COLO829 (cell line): ENCODE measurements around the gene LBH.
A peak's percentile ranks its signal among the peaks of the same experiment; 100 is the strongest.

ENCODE experiments used
- DNase-seq: peaks from one replicate; pipeline ENCODE4 v3.0.0; 2012; ENCODE audit warnings: low spot score

Gene LBH

GRCh38 chr2:30231212-30231995 lies at the start of gene LBH:
Gene LBH (plus strand): TSS chr2:30231534. CDS start chr2:30231739, 205 bp downstream.
- DNase-seq = peak; percentile 90

DNA sequence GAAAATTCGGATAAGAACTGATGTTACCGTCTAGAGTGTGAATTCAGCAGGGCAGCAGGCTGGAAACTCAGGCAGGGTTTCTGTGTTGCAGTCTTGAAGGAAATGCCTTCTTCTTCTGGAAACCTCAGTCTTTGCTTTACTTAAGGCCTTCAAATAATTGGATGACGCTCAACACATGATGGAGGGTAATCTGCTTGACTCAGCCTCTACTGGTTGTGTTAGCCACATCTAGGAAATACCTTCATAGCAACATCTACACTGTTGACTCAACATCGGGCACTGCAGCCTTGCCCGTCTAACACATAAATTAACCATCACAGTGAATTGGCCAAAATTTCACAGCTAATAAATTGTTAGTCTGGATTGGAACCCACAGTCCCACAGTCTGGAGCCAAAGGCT lies 47.3 kb upstream of the LBH start:
- no peak for DNase-seq

- no peak for DNase-seq
Observed at GRCh38 chr2:30185178-30185577, 46.2 kb upstream of the LBH start.

- no peak for DNase-seq
Observed at GRCh38 chr2:30188292-30188691, 43.0 kb upstream of the LBH start.

DNA sequence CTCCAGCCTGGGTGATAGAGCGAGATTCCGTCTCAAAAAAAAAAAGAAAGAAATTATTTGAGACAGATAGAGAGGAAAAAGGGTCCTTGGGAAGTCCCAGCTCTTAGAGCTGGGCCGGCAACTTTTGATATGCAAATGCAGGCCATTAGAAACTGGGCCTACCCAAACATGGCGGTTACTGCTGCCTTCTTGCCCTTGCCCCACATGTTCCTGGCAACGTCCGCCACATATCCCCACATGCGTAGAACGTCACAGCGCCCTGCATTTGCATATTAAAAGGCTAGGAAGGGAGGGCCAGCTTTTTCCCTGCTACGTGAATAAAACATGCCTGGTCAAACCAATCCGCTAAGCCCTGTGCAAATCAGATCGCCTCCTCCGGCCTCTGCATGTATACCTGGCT lies 40.7 kb upstream of the LBH start:
- no peak for DNase-seq

DNA sequence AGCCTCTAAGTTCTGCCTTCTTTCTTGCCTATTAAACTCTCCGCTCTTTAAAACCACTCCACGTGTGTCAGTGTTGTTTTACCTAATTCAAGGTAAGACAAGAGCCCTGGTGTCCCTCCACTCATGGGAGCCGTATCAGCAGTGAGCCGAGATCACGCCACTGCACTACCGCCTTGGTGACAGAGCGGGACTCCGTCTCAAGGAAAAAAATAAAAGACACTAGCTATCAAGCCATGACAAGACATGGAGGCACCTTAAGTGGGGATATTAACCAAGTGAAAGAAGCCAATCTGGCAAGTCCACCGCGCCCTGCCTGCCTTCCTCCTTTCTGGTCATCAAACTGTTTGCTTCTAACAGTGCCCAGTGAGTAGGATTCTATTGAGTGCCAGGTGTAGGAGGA lies 40.2 kb upstream of the LBH start:
- DNase-seq = no peak

DNA sequence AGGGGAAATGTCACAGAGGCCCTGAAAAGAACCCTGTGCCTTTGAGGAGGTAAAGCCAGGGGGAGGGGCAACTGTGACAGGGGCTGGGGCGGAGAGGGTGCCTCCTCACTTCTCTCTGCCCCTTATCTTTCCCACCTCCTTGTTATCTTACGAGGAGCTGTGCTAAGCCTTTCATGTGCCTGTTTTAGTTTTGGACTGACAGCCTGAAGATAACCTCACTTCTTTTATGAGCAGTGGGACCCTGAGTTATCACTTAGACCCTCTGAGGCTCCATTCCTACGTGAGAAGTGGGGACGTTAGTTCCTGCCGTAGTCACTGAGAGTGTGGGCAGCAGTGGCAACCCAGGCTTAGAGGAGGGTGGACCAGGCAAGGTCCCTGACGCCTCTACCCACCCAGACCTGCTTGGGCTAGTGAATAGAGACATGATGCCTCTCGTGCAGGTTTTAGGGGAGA lies 39.5 kb upstream of the LBH start:
- no peak for DNase-seq

- DNase-seq = no peak
Observed at GRCh38 chr2:30192314-30192713, 39.0 kb upstream of the LBH start.

GRCh38 chr2:30193104-30193681 lies 38.1 kb upstream of the LBH start:
- DNase-seq = no peak

DNA sequence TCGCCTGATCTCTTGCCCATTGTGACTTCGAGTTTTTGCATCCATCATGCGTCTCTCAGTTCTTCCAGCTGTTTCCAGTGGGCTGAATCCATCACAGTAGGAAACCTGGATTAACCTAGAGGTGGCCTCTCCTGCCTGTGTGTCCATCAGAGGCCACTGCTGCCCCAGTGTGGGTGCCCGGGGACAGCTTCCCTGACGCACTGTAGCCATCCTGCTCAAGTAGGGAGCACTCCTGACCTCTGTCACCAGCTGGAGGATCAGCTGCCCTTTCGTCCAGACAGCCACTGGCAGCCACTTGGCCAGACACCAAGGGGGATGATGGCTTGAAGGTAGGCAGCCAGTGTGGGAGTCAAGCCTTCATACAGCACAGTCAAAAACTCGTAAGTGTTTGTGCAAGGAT lies 36.9 kb upstream of the LBH start:
- no peak for DNase-seq

DNA sequence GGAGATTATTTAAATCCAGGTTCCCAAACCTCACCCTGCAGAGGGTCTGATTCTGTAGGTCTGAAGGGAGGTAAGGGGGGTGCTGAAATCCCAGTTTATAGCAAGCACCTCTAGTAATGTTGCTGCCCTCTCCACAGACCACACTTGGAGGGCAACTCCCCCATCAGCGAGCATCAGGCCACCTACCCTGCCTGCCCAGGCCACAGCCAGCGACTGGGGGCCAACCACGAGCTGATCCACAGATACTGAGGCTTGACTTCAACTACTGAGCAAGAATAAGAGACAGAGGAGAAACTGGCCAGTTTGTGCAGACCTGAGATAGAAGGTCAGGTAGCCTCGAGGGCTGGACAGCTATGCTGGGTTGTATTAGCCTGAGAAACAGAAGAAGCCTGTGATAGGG lies 36.3 kb upstream of the LBH start:
- DNase-seq = no peak

DNA sequence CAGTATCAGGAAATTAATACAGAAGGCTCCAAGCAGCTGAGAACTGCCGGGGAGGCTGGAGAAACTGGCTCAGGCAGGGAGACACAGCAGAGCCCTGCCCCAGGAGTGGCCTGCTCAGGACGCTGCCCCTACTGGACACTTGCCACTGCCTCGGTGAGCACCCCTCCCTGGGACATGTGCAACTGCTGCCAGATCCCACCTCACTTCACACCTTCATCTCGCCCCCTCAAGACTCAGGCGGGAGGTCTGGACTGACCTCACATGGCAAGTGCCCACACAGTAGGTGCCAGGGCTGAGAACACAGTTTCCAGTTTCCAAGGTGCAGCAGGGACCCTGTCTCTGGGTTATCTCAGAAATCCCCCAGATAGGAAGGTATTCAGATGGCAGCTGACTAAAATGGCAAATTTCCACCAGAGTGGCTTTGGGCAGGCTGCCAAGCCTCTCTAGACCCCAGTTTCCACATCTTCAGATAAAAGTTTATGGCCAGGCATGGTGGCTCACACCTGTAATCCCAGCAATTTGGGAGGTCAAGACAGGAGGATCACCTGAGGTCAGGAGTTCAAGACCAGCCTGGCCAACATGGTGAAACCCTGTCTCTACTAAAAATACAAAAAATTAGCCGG lies 33.7 kb upstream of the LBH start:
- DNase-seq = no peak

DNA sequence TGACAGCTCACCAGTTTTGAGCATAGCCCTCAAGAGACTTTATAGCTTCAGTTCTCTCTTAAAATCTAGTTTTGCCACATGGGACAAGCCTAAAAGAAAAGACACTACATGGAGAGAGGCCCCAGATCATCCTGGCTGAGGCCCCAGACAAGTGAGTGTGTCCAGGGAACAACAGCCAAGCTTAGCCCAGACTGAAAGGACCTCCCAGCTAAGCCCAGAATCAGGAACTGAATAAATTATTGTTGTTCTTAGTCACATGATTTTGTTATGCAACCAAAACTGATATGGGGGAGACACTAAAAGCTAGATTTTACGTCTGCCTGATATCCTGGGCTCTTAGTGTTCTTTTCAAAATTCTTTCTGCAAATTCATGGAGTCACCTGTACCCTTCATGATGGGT lies 29.3 kb upstream of the LBH start:
- no peak for DNase-seq

DNA sequence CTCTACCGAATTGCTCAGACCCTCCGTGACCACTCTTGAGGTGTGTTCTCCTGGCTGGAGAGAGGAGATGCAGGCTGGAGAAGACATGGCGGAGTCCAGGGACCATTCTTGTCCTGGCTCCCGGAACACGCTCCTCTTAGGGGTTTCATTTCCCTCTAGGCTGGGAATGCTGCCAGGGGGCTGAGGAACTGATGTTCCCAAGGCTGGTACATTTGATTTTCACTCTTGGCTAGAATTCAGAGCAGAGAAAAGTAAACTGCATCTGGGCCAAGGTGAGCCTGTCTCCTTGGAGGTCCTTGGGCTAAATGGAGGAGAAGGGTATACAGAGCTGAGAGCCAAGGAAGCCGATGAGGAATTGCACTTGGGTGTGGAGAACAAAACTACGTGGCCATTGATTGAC lies 28.2 kb upstream of the LBH start:
- no peak for DNase-seq

DNA sequence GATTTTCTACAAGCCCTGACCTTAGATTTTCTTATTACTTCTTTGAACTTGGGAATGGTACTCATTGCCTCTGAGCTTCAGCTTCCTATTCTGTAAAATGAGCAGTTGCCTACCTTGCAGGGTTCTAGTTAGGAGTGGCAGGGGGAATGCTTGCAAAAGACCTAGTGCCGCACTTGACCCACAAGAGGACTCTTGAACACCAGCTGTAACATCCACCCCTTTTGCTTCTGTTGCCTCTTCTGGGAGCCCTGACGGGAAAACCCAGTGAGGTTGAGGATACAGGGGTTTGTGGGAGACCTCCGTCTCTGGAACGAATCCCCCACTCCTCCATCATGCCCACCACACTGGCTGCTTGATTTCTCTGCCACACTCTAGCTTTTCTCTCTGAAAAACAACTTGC lies 27.1 kb upstream of the LBH start:
- DNase-seq = no peak

- DNase-seq = no peak
Observed at GRCh38 chr2:30205456-30205855, 25.9 kb upstream of the LBH start.

DNA sequence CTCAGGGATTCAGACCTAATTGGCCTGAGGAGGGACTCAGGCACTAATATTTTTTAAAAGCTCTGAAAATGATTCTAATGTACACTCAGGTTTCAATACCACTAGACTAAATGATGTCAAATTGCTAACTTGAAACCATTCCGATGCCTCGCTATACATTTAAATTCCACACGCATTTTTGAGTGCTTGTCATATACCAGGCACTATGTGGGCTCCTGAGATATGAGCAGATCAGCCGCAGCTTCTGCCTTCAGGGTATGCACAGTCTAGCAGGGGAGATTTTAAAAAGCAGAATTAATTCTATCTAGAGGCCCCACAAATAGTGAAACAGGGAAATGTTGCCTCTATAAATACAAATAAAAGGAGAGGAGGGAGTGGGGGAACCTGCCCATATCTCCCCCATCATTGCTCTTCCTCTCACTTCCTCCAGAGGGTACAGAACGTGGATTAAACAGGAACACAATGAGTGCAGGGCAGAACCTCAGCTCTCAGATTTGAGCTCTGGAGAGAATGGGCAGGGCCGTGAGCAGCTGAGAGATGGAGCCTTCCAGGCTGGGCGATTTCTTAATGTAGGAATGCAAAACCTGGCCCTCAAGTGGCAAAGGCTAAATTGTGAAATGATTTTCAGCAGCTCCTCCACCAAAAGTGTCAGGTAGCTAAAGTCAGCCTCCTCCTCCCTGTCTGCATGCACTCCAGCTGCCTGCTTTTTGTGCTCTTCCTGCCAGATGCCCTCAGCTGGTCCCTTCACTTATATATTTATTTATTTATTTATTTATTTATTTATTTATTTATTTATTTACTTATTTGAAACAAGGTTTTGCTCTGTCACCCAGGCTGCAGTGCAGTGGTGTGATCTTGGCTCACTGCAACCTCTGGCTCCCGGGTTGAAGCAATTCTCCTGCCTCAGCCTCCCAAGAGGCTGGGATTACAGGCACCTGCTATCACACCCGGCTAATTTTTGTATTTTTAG lies 24.6 kb upstream of the LBH start:
- no peak for DNase-seq

GRCh38 chr2:30208453-30208852 lies 22.9 kb upstream of the LBH start:
- DNase-seq = peak; percentile 53

GRCh38 chr2:30209227-30209626 lies 22.1 kb upstream of the LBH start:
- DNase-seq = no peak

GRCh38 chr2:30213326-30213725 lies 18.0 kb upstream of the LBH start:
- DNase-seq = no peak

DNA sequence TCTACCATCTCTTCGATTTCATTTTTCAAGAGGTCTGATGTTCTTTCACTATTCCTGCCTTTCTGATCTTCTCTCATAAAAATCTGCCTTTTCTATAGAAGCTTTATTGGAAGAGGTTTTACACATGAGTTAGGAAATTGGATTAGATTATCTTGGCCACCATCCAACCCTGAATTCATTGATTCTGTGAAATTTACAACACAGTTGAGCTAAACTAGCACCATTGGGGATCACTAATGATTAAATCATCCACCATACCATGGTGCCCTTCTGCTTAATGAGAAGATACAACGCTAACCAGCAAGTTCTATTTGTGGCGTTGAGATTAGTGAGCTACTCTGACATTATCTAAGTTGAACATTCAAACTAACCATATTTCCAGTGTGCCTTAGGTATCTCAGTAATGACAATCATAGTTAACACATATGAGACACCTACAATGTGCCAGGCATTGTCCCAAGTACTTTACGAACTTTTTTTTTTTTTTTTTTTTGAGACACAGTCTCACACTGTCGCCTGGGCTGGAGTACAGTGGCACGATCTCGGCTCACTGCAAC lies 17.3 kb upstream of the LBH start:
- no peak for DNase-seq

- no peak for DNase-seq
Observed at GRCh38 chr2:30216157-30216556, 15.2 kb upstream of the LBH start.
